M059J (cell line): ENCODE data around the gene CLEC17A. TPM values are rescaled to one million over a fixed set of nuclear protein-coding genes. Genes with fewer than 3 reads are reported as not detected.
"Not testable (repeated sequence)": the region's sequence is repeated elsewhere in the genome, so short reads cannot be mapped to it uniquely, and the experiment has no call there.

ENCODE experiments used
- DNase-seq: peaks from one replicate; pipeline ENCODE4 v3.0.0-alpha.2; 2012; ENCODE audit warnings: low read depth
- total RNA-seq: library from RNA; depleted of rRNA; stranded (reverse); fragments of >200 nt; shearing (Covaris generic); gene quantifications from 2 replicates; pipeline ENCODE4 v1.2.3, GENCODE V29; 2014; rRNA removed

The CLEC17A gene
- not detected in 2 replicates for total RNA-seq

GRCh38 chr19:14582894-14583340 lies at the start of gene CLEC17A:
TSS of gene CLEC17A (plus strand) at chr19:14583084. CDS start at chr19:14583161, 77 bp downstream.
- no peak for DNase-seq

- no peak for DNase-seq
These were observed 49.4 kb upstream of the CLEC17A start for GRCh38 chr19:14533450-14533849.

DNA sequence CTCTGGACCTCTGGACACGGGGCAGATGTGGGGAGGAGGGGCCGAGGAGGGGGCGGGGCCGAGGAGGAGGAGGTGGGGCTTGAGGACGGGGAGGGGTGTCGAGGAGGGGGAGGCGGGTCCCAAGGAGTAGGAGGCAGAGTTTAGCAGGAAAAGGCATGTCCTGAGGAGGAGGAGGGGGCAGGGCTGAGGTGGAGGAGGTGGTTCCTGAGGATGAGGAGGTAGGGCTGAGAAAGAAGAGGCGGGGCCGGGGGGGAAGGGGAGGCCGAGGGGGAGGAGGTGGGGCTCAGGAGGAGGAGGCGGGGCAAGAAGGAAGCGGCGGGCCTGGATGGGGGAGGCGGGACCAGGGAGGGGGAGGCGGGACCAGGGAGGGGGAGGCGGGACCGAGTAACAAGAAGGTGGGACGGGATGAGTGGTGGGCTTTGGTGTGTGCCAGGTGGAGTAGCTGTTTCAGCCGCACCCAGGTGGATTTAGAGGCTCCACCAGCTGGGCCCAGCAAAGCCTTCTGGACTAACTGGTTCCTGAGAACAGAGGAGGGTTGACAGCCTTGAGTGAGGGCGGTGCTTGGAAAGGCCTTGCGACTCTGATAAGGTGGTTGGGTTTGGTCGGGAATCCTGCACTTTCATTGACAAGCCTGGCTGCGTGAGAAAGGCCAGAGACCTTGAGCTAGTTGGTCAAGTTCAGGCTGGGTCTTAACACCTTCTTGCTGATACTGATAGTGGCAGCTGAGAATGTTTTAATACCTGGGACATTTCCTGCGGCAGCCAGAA lies 45.8 kb upstream of the CLEC17A start:
- DNase-seq = no peak

GRCh38 chr19:14540741-14541525 lies 42.0 kb upstream of the CLEC17A start:
- DNase-seq = no peak

- not testable (repeated sequence) for DNase-seq
These were observed 40.9 kb upstream of the CLEC17A start for GRCh38 chr19:14541979-14542378.

DNA sequence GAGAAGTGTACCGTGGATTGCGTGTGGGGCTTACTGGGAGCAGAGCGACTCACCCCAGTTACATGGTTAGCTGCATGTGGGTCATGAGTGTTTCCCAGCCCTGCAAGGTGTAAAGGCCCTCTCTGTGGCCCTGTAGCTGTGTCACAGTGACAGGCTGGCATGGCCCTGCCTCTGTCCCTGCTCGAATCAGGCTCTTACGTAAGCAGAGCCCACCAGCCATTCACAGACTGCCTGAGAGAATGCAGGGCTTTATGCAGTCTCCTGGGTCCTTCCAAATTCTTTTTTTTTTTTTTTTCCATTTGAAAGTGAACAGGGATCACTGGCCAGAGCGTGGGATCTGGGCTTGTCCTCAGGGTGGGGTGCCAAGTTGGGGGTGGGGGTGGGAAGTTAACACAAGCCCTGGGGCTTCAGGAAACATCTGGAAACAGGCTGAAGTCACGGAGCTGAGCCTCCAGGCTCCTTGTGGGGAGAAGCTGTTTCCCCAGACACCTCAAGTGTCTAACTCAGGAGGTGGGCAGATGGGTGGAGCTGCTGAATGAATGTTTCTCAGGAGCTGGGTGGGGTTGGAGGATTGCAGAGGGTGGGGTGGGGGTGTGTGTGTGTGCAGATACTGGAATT lies 40.1 kb upstream of the CLEC17A start:
- no peak for DNase-seq

DNA sequence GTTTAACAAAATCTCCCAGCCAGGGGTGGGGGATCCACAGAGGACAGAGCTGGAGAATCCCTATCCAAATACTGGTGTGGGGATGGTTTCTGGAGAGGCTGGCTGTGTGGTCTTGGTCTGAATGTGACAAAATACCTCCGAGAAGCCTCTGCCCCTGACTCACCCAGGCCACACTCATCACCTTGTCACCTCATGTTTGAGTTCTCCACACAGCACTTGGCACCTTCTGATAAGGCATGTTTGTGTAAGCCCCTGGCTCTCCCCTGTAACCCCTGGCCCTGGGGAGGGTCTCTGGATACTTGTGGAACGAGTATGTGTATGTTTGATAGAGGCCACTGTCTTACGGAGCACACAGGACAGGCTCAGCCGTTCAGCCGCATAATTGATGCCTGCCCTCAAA lies 38.8 kb upstream of the CLEC17A start:
- peak; percentile 24 for DNase-seq

DNA sequence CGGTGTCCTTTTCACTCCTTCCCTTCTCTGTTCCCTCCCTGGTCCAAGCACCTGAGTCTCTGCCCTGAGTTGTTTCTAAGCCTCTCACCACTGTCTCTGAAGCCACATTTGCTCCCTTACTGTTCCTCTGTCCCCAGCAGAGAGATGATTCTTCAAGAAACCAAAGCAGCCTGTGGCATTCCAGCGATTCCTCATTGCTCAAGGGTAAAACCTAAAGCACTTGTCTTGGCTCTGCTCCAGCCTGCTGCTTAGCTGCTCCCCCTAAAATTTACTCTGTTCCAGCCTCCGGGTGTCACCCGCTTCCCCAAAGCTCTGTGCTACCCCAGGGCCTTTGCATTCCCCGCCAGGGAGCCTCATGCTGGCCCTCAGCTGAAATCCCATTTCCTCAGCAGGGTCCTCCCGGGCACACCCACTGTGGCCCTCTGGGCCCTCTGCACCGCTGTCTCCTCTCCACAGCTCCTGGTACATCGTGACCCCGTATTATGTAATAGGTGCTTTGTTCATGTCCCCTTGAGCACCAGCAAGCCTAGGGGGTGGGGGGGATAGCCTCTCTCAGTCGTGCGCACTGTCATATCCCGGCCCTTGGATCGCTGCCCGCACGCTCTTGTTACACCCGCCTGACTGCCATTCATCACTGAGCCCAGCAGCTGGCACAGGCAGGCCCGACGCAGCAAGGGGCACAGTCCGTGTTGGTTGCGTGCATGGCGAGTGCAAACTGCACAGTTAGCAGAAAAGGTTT lies 37.7 kb upstream of the CLEC17A start:
- DNase-seq = no peak

GRCh38 chr19:14545716-14546082 lies 37.2 kb upstream of the CLEC17A start:
- DNase-seq = no peak

DNA sequence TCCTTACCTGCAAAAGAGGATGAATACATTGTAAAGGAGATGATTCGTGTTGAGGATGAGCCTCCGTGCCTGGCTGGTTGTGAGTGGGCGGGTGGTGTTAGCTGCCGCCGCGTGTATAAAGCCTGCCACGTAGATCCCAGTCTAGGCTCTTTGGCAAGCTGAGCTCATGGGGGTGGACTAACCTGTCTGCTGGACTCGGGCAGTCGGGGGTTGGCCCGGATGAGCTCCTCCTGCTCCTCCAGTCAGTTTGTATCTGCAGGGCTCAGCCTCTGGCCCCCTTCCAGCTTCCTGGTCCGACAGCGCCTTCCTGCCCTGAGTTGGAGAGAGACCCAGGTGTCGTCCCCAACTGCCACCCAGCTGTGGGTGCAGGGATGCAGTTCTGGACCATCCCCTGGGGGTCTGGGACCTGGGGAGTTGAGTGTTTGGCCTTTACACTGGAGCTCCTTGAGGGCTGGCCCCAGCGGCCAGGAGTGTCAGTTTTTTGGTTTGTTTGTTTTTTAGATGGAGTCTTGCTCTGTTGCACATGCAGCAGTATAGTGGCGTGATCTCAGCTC lies 32.6 kb upstream of the CLEC17A start:
- DNase-seq = no peak

GRCh38 chr19:14551134-14552005 lies 31.5 kb upstream of the CLEC17A start:
- not testable (repeated sequence) for DNase-seq

- not testable (repeated sequence) for DNase-seq
These were observed 30.9 kb upstream of the CLEC17A start for GRCh38 chr19:14552006-14552360.

- no peak for DNase-seq
These were observed 29.6 kb upstream of the CLEC17A start for GRCh38 chr19:14553042-14553938.

DNA sequence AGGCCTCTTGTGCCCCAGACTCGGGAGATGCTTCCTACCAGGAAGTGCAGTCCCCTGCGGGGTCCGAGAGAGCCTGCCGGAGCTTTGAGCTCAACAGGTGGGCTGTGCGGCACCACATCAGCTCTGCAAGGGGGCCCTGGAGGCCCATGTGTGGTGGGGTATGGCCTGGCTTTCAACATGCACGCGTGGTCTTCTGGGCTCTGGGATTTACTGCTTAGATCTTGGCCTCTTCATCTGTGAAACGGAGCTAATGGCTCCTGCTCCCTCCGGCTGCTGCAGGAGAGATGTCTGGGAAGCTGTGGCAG lies 29.0 kb upstream of the CLEC17A start:
- DNase-seq = no peak

- DNase-seq = no peak
These were observed 28.5 kb upstream of the CLEC17A start for GRCh38 chr19:14554382-14554812.

DNA sequence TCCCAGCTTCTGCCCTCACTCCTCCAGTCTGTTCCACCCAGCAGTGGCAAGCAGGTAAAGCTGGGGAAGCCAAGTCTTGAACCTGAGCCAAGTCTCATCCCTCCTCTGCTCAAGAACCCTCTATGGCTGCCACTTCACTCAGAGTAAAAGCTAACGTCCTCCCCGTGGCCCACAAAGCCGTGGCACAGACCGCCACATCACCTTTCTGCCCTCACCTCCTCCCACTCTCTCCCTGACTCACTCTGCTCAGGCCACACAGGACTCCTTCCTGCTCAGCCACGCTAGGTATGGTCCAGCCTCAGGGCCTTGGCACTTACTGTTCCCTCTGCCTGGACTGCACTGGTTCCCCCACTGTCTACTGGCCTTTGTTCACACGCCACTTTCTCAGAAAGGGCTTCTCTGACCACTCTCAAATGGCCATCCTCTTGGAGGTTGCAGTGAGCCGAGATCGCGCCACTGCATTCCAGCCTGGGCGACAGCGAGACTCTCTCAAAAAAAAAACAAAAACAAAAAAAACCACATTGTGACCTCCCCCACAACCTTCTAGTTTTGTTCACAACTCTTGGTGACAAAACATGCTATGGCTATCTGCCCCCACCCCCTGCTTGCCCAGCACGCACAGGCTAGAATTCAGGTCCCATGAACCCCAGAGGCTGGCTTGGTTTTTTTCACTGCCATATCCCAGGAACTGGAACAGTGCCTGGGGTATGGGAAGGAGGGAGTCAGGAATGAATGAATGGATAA lies 26.8 kb upstream of the CLEC17A start:
- peak; percentile 85 for DNase-seq

GRCh38 chr19:14556662-14557188 lies 26.2 kb upstream of the CLEC17A start:
- peak; percentile 44 for DNase-seq

GRCh38 chr19:14558370-14559066 lies 24.4 kb upstream of the CLEC17A start:
- peak; percentile 14 for DNase-seq
